ENCODE results near the gene ACP3. TPM values are rescaled to one million over a fixed set of nuclear protein-coding genes. Genes with fewer than 3 reads are reported as not detected.

ACP3 gene
- total RNA-seq, result 3.7 TPM

DNA sequence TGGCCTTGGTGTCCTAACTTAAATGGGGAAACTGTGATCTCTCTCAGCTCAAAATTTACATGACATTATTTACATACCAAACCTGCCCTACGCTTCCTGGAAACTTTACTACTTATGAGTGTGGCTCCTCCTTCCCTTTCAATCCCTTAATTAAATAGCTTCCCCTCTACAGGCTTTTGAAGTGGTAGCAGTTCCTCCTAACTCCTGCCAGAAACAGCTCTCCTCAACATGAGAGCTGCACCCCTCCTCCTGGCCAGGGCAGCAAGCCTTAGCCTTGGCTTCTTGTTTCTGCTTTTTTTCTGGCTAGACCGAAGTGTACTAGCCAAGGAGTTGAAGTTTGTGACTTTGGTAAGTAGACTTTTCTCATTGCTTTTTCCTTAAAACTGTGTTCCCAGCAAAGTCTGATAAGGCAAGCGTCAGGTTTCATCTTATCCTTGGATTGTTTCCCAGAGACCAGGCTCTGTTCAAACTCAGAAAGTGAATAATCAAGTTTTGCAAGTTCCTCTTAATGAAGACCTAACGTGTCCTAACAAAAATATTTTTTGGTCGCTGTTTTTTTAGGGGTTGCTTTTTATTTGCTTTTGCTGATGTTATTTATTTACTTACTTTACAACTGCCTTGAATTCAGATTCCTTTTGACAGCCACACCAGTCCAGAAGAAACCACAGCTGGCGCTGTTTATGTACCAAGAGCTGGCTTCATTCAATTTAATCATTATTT, at the start of gene ACP3:
Gene ACP3, plus strand, starts transcription at position 179 of the 720 bp plus-strand sequence. Its CDS starts 50 bp downstream, at position 229.

Other genes with a start within 250 kb of the ACP3 start
- gene DNAJC13, start 100.1 kb downstream of the ACP3 start, total RNA-seq, result 88.2 TPM

Data from camera-type eye (tissue), 1 donor.